ENCODE measurements around the gene OOSP2.
"Not testable (repeated sequence)": the region's sequence is repeated elsewhere in the genome, so short reads cannot be mapped to it uniquely, and the experiment has no call there.

Gene OOSP2

GRCh38 chr11:60069450-60069849 lies 29.2 kb downstream of the OOSP2 start:
- no peak for DNase-seq
- Histone ChIP-seq H3K36me3 (no peaks in the 10 kb centered on the region), H3K27ac (no peak overlapping the region), H3K4me3 (ENCODE audit: low read depth, low read length) (no peak overlapping the region), H3K9me3 (ENCODE audit: severe bottlenecking) (no peaks in the 10 kb centered on the region), H3K27me3 (ENCODE audit: insufficient read depth, low read depth, severe bottlenecking) (no peaks in the 10 kb centered on the region)
- no peak for TF ChIP-seq CTCF (IDR thresholded peaks at IDR 0.05; ENCODE audit: low read depth, low read length)

- H3K9me3 ChIP-seq (ENCODE audit: severe bottlenecking); H3K27ac ChIP-seq; H3K36me3 ChIP-seq; H3K4me3 ChIP-seq (ENCODE audit: low read depth, low read length); DNase-seq; H3K27me3 ChIP-seq (ENCODE audit: insufficient read depth, low read depth, severe bottlenecking): not testable (repeated sequence)
These were observed 31.4 kb downstream of the OOSP2 start for GRCh38 chr11:60071644-60072043.

- DNase-seq, result no peak
- no peak for TF ChIP-seq CTCF (IDR thresholded peaks at IDR 0.05; ENCODE audit: low read depth, low read length)
These were observed 37.1 kb downstream of the OOSP2 start for GRCh38 chr11:60077216-60077817.

GRCh38 chr11:60077981-60078380 lies 37.8 kb downstream of the OOSP2 start:
- Histone ChIP-seq H3K9me3 (ENCODE audit: severe bottlenecking) (no peaks in the 10 kb centered on the region), H3K27ac (no peak overlapping the region), H3K27me3 (ENCODE audit: insufficient read depth, low read depth, severe bottlenecking) (no peaks in the 10 kb centered on the region), H3K4me3 (ENCODE audit: low read depth, low read length) (no peak overlapping the region), H3K36me3 (no peaks in the 10 kb centered on the region)
- no peak for DNase-seq
- TF ChIP-seq CTCF (IDR thresholded peaks at IDR 0.05; ENCODE audit: low read depth, low read length), result no peak

More at GRCh38 chr11:60077216-60077817, 37.1 kb downstream of the OOSP2 start:
- Histone ChIP-seq H3K9me3 (ENCODE audit: severe bottlenecking) (no peaks in the 10 kb centered on the region), H3K27me3 (ENCODE audit: insufficient read depth, low read depth, severe bottlenecking) (no peaks in the 10 kb centered on the region), H3K36me3 (no peaks in the 10 kb centered on the region), H3K4me3 (ENCODE audit: low read depth, low read length) (no peak overlapping the region), H3K27ac (no peak overlapping the region)

GRCh38 chr11:60078745-60079144 lies 38.5 kb downstream of the OOSP2 start:
- no peaks in the 10 kb centered on the region for H3K27me3 ChIP-seq (ENCODE audit: insufficient read depth, low read depth, severe bottlenecking)
- H3K9me3 ChIP-seq (ENCODE audit: severe bottlenecking), result no peaks in the 10 kb centered on the region
- TF ChIP-seq CTCF (IDR thresholded peaks at IDR 0.05; ENCODE audit: low read depth, low read length), result no peak
- no peak overlapping the region for H3K4me3 ChIP-seq (ENCODE audit: low read depth, low read length)
- H3K36me3 ChIP-seq, result no peaks in the 10 kb centered on the region
- no peak for DNase-seq
- H3K27ac ChIP-seq, result no peak overlapping the region

- no peak for TF ChIP-seq CTCF (IDR thresholded peaks at IDR 0.05; ENCODE audit: low read depth, low read length)
- Histone ChIP-seq H3K4me3 (ENCODE audit: low read depth, low read length) (no peak overlapping the region), H3K36me3 (no peaks in the 10 kb centered on the region), H3K27ac (no peak overlapping the region), H3K9me3 (ENCODE audit: severe bottlenecking) (no peaks in the 10 kb centered on the region), H3K27me3 (ENCODE audit: insufficient read depth, low read depth, severe bottlenecking) (no peaks in the 10 kb centered on the region)
- no peak for DNase-seq
These were observed 40.3 kb downstream of the OOSP2 start for GRCh38 chr11:60080535-60080934.

Data from WERI-Rb-1 (cell line).